GM21717 (cell line): ENCODE measurements around the gene HS2ST1.
"Not testable (repeated sequence)": the region's sequence is repeated elsewhere in the genome, so short reads cannot be mapped to it uniquely, and the experiment has no call there.

ENCODE experiments used
- ATAC-seq: cut with Tn5 transposase; IDR thresholded peaks from one replicate; pipeline ENCODE4 v1.9.1; 2021; ENCODE audit warnings: mild to moderate bottlenecking, moderate library complexity; ENCODE audit not compliant: unreplicated experiment

The HS2ST1 gene

DNA sequence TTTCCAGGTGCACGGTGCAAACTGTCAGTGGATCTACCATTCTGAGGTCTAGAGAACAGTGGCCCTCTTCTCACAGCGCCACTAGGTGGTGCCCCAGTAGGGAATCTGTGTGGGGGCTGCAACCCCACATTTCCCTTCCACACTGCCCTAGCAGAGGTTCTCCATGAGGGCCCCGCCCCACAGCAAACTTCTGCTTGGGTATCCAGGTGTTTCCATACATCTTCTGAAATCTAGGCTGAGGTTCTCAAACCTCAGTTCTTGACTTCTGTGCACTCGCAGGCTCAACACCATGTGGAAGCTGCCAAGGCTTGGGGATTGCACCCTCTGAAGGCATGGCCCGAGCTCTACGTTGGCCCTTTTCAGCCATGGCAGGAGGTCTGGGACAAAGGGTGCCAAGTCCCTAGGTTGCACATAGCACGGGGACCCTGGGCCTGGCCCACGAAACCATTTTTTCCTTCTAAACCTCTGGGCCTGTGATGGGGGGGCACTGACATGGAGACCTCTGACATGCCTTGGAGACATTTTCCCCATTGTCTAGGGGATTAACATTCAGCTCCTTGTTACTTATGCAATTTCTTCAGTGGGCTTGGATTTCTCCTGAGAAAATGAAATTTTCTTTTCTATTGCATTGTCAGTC is 10.0 kb downstream of the HS2ST1 start:
- ATAC-seq: no peak

GRCh38 chr1:86925742-86926141 is 11.3 kb downstream of the HS2ST1 start:
- ATAC-seq: no peak

GRCh38 chr1:86926883-86927282 is 12.4 kb downstream of the HS2ST1 start:
- ATAC-seq: no peak

GRCh38 chr1:86928819-86929218 is 14.4 kb downstream of the HS2ST1 start:
- no peak for ATAC-seq

DNA sequence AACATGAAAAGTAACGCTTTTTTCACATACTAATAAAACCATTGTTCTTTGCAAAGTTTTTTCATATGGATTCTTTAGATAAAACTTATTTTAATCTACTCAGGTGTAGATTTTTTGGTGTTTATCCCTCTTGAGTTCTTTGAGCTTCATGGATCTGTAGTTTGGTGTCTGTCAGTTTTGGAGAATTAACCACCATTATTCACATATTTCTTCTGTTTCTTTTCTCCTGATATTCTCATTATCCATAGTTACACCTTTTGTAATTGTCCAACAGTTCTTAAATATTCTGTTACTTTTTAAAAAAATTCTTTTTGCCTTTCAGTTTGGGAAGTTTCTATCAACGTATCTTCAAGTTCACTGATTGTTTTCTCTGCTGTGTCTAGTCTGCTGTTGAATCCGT is 18.6 kb downstream of the HS2ST1 start:
- ATAC-seq: no peak

- no peak for ATAC-seq
Measured at GRCh38 chr1:86933562-86934377, 19.3 kb downstream of the HS2ST1 start.

DNA sequence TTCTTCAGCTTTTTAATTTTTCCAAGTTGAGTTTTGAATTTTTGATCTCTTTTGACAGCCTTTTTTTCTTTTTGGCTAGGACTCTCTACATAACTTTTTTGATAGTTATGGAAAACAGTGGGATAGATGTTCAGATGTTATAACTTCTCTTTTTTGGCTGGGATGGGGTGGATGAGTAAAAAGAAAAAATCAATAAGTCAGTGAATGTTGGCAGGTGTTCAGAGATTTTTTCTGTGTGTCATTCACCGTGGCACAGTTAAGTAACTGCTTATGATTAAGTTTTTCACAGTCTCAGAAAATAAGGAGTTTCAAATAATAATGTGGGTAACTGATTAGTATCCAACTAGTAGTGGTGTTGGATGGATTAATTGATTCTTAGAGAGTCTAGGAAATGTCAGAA is 24.0 kb downstream of the HS2ST1 start:
- no peak for ATAC-seq

- ATAC-seq: no peak
Measured at GRCh38 chr1:86938855-86939254, 24.4 kb downstream of the HS2ST1 start.

DNA sequence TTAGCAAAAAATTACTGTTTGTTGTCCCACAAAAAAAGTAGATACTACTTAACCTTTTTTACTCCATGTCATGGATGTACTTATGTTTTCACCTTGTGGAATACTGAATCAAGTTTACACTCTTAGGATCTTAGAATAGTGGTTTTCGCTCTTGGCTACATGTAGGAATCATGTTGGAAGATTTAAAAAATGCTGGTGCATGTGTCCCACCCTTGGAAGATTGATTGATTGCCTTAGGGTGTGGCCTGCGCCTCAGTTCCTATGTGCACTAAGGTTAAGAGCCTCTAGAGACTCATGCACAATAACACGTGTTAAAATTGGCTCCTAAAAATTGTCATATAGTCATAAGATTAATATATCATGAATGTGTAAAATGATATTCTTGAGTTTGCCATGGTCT is 25.0 kb downstream of the HS2ST1 start:
- no peak for ATAC-seq

GRCh38 chr1:86940599-86940998 is 26.2 kb downstream of the HS2ST1 start:
- no peak for ATAC-seq

- ATAC-seq: no peak
Measured at GRCh38 chr1:86942042-86942441, 27.6 kb downstream of the HS2ST1 start.

- no peak for ATAC-seq
Measured at GRCh38 chr1:86942743-86943142, 28.3 kb downstream of the HS2ST1 start.

- ATAC-seq: no peak
Measured at GRCh38 chr1:86948212-86948611, 33.8 kb downstream of the HS2ST1 start.

DNA sequence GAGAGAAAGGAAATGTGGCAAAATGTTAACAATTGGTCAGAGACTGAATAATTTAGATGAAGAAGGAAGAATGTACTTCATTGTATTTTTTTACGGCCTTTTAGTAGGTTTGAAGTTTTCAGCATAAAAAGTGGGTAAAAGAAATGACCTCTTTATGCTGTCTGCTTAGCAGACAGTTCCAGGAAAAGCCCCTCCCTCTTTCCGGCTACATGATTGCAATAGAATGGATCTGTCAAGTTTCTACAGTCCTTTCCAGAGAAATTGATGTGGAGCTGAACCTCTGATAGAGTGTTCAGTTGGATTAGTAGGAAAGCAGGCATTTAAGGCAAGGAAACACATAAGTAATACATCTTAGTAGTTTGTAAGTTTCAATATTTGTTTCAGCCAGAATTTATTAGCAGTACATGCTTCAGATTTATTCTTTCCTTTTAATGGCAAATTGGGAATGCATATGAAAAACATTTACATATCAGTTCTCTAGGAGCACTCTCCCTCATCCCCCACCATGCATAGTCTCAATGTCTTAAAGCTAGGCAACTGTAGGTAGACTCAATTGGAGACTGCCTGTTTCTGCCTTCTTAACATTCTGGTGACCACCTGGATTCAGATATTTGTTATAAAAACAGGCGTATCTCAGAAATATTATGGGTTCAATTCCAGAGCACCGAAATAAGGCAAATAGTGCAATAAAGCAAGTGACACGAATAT is 36.4 kb downstream of the HS2ST1 start:
- ATAC-seq: no peak

DNA sequence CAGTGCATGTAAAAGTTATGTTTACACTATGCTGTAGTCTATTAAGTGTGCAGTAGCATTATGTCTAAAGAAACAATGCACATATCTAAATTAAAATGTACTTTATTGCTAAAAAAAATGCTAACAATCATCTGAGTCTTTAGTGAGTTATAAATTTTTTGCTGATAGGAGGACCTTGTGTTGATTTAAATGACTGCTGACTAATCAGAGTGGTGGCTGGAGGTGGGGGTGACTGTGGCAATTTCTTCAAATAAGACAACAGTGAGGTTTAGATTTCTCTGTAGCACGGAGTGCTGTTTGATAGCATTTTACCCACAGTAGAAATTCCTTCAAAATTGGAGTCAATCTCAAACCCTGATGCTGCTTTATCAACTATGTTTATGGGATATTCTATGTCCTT is 37.0 kb downstream of the HS2ST1 start:
- no peak for ATAC-seq

GRCh38 chr1:86953167-86953566 is 38.7 kb downstream of the HS2ST1 start:
- no peak for ATAC-seq

DNA sequence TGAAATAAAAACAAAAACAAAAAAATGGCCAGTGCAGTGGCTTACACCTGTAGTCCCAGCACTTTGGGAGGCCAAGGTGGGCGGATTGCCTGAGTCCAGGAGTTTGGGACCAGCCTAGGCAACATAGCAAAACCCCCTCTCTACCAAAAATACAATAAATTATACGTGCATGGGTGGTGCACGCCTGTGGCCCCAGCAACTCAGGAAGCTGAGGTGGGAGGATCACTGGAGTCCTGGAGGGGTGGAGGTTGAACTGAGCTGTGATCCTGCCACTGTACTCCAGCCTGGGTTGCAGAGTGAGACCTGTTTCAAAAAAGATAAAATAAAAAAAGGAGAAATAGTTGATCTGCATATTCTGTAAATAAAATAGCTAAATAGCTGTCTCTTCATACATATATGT is 41.2 kb downstream of the HS2ST1 start:
- no peak for ATAC-seq

GRCh38 chr1:86956221-86956620 is 41.8 kb downstream of the HS2ST1 start:
- ATAC-seq: no peak

- ATAC-seq: no peak
Measured at GRCh38 chr1:86957221-86957620, 42.8 kb downstream of the HS2ST1 start.

DNA sequence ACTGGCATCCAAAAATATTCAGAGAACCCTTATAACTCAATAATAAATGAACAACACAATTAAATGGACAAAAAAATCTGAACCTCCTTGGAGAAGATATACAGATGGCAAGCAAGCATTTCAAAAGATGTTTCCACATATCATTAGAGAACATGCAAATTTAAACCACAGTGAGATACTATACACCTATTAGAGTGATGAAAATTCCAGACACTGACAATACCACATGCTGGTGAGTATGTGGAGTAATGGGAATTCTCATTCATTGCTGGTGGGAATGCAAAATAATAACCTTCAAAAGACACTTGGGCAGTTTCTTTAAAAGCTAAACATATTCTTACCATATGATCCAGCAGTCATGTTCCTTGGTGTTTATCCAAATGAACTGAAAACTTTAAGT is 46.1 kb downstream of the HS2ST1 start:
- no peak for ATAC-seq

- ATAC-seq: not testable (repeated sequence)
Measured at GRCh38 chr1:86963841-86964240, 49.4 kb downstream of the HS2ST1 start.
